T-helper 9 cell (primary cell): Measurements from ENCODE around the gene SCFD2.

Experiments used
- DNase-seq: peaks from one replicate; pipeline ENCODE4 v3.0.0-alpha.2; 2020

The SCFD2 gene

GRCh38 chr4:53132132-53132891, 233.5 kb downstream of the SCFD2 start:
- DNase-seq = no peak

DNA sequence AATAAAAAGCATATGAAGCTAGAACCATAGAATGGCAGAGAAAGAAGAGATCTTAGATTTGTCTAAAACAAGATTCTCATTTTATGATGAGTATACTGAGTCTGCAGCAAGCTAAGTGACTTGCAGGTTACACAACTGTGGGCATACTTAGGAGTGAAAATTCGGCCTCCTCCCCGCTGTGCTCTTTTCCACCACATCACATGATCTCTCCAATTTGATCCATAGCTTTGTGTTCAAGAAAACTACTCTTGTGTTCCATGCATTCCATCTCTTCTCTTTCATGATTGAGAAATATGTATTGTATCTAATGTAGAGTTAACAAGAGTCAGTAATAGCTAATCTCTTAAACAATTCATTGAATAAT, 234.3 kb downstream of the SCFD2 start:
- no peak for DNase-seq

DNA sequence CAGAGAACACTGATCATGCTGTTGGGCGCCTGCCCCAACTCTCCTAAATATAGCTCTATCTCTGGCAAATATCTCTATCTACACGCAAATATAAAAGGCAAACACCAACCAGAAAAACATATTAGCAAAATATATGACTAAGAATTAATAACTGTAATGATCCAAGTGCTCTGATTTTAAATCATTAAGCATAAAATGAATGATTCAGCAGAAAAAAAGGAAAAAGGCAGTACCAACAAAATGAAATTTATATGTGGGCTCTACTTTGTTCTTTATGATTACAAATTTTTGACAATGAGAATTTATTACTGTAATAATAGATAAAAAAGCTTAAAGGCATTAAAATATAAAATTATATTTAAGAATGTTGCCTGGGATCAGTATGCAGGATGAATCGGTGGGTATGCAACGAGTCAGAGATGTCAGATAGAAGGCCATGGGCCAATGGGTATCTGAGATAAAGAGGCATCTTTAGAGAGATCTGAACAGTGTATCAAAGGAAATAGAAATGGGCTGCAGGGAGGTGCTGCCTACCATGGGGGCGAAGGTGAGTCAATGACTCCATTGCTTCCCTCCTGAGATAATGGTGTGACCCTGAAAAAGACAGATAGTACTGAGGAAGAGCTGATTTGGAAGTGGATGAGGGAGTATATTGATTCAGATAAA, 234.8 kb downstream of the SCFD2 start:
- no peak for DNase-seq

DNA sequence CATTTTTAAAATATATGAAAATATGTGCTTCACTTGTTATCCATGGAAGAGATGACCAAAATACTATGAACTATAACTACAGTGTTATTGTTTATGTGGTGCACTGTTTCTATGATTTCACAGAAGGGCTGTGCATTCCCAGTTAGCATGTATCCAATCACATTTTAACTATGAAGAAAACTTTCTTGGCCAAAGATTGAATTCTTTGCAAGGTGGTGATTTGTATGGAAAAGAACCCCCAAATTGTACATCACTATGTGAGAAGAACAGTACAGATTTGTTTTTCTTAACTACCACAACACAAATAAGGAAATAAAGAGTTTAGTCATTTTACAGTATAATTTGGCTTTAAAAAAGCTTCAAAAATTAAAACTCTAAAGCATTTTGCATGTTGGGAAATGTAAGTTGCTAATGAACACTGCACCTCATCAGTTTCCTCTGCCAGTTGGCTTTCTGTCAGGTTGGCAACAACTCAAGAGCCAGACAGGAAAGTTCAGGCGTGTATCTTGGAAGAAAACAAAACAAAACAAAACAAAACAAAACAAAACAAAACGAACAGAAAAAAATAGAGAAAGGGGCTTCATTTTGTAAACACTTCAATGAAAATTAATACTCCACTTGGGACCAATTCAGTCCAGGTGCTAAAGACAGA, 237.0 kb downstream of the SCFD2 start:
- DNase-seq = no peak

- no peak for DNase-seq
Measured at GRCh38 chr4:53128231-53128630, 237.6 kb downstream of the SCFD2 start.

- no peak for DNase-seq
Measured at GRCh38 chr4:53127365-53127764, 238.5 kb downstream of the SCFD2 start.

DNA sequence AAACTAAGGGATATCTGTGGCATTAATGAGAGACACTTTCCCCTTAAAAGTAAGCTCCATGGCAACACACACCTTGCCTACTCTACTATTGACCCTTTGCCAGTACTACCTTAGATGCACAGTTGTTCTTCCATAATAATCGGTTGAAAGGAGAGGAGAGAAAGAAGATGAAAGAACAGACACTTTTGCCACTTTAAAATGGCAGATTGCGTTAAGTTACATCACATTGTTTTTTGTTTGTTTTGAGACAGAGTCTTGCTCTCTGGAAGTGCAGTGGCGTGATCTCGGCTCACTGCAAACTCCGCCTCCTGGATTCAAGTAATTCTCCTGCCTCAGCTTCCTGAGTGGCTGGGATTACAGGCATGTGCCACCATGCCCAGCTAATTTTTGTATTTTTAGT, 239.8 kb downstream of the SCFD2 start:
- no peak for DNase-seq

DNA sequence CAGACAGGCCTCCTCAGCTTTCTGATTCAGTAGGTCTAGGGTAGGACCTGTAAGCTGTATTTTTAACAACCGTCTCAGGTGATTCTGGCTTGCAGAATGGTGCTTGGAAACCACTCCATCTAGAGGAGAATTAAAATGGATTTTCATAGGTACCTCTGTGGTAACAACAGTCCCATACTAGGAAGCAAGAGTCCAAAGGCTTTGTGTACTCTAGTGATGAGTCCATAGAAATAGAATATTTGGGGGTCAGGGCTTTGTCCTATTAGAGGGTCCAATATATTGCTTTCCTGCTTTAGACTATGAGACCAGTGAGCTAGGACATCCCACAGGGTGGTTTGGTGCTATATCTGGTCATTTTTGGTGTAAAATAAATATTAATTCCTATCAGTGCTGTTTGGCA, 242.0 kb downstream of the SCFD2 start:
- no peak for DNase-seq

- DNase-seq = no peak
Measured at GRCh38 chr4:53123171-53123570, 242.7 kb downstream of the SCFD2 start.

GRCh38 chr4:53122280-53123116, 243.4 kb downstream of the SCFD2 start:
- DNase-seq = no peak

DNA sequence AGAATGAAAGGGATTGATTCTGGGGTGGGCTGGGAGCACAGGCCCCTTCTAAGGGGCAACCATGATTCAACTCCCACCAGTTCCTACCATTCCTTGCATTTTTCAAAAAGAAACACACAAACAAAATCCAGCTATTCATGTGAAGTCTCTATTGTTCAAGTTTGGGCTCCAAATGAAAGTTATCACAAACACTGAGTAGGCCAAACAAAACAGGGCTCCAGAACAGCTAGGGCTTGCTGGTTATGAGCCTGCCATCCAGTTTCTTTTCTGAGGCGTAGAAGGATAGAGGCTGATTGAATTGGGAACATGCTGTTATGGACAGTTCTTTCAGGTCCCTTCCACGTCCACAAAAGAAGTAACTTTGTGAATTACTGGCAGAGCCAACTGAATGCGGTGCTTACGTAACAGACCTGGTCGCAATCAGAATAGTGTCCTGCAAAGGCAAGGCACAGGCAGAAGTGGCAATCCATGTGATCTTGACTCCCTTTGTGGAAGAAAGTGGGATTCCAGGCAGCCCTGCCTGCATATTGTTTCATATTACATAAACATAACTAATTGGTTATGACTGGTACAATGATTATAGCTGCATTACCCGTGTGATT, 244.5 kb downstream of the SCFD2 start:
- no peak for DNase-seq

DNA sequence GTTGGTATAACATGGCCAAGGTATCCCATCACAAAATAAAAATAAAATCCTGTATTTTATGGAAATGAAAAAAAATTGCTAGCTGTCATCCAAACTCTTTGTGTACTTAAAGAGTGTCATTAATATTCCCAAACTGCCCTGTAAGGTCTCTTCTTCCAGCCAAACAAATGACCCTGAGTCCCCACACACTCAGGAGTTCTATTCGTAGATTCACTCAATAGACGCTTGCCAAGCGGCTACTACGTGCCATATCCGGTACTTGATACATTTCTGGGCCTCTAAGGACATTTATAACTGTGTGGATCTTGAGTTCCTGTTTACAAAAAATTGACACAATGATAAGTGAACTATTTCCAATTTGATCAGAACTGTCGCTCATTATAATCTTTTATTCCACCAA, 245.1 kb downstream of the SCFD2 start:
- DNase-seq = no peak

DNA sequence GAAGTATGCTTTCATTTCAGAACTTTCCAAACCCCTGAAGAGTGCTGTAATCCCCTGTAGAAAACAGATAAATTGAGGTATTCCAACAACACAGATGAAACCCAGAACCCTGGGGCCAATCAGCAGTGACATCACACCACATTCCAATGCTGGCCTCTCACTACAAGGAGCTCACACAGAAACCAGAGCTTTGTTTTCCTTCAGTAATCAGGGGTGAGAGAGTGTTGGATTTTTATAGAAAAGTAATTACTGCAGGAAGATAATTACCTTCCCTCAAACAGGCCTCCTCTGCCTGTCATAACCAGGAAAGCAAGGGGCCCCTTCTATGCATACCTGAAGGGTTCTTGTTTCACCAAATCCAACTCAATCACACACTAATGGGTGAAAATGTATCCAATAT, 246.2 kb downstream of the SCFD2 start:
- no peak for DNase-seq

DNA sequence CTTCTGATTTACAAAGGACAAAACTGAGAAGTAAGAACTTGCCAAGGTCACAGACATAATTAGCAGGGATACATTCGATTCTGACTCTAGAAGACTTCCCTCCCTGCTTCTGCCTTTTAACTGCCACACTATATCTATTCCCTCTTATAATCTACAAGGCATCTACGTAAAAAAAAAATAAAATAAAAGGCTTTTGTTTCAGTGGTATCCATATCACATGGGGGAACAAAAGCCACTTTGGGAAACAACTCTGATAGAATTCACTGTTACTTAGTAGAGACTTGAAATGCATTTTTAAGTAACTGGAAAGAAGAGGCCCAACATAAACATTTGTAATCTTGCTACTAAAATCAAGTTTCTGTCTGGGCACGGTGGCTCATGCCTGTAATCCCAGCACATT, 247.2 kb downstream of the SCFD2 start:
- no peak for DNase-seq

GRCh38 chr4:53116954-53117353, 248.9 kb downstream of the SCFD2 start:
- no peak for DNase-seq

DNA sequence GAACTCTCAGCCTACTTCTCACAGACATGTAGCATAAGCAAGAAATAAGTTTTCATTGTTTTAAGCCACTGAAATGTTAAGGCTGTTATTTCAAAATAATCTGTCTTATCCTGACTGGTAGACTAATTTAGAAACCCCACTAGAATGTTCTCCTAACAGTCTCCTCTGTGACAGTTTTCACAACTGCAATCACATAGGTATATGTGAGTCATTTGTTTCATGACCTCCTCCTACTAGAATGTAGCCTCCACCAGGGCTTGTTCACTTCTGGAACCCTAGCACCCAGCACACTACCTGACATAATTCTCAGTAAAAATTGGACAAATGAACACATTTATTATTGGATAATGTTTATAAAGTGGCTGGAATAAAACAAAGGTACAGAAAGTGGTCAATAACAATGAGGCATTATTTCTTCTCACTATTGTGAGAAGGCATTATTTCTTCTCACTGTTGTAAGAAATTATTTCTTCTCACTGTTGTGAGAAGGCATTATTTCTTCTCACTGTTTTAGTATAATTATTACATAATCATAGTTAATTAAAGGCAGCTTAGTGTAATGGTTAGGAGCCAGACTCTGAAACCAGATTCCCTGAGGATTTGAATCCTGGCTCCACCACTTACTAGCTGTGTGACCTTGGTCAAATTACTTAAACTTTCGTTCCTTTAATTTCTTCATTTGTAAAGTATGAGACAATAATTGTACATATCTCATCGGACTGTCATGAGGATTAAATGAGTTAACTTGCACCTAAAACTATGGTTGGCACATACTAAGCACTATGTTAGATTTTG, 252.2 kb downstream of the SCFD2 start:
- DNase-seq = no peak

GRCh38 chr4:53105313-53105712, 260.5 kb downstream of the SCFD2 start:
- no peak for DNase-seq

DNA sequence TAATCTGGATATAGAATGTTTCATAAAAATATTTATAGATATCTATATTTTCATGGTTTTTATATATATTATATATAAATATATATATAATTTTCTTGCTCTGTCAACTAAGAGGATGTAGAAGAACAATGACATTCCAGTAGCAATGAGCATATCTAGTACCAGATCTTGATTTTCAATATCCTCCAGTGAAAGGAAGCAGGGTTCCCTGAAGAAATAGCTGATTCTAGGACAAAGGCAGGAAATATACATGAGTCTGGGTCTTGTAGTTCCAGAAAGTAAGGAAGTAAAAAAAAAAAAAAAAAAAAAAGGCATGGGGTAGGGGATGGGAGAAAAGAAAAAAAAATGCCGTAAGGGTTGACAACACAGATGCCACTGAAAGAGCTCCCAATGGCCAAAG, 262.4 kb downstream of the SCFD2 start:
- no peak for DNase-seq

DNA sequence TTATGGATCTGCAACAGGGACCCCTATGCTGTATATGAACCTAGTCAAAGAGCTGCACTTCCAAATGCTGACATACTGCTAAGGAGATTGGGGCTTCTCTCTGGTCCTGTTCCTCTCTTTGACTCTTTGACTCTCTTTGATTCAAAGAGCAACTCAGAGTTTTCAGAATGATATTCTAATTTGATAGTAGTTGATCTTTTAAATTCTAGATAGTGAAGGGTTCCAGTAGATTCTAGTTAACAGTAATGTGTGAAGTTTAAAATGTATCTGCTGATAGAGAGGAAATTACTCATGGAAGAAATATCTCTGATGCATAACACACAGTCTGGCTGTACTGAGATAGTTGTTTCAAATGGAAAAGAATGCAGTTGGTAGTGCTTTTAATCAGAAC, 264.7 kb downstream of the SCFD2 start:
- DNase-seq = no peak

GRCh38 chr4:53100501-53101190, 265.2 kb downstream of the SCFD2 start:
- DNase-seq = no peak

DNA sequence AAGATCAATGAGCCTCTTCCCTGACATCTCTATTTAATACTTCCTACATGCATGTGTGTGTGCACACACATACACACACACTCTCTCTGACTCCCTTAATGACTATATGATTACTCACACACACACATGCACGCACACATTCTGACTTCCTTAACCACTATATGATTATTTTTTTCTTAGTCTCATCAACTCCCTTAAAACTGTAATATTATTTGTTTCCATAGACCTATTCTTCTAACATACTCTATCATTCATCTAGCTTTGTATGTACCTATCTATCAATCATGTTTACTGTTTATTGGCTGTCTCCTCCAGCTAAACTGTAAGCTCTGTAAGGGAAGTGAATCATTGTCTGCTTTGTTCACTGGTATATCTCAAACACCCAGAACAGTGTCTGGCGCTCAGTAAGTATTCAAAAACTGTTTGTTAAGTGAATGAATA, 267.2 kb downstream of the SCFD2 start:
- DNase-seq = no peak
